Measurements from ENCODE around the gene XRCC1. TPM values are rescaled to one million over a fixed set of nuclear protein-coding genes. Genes with fewer than 3 reads are reported as not detected.

The XRCC1 gene
- total and polyA plus RNA-seq, 2 of the 8 experiments (the other 6 are each of a cell fraction or from before 2014, with no cell fraction given), result 42.5 to 44.4 TPM

DNA sequence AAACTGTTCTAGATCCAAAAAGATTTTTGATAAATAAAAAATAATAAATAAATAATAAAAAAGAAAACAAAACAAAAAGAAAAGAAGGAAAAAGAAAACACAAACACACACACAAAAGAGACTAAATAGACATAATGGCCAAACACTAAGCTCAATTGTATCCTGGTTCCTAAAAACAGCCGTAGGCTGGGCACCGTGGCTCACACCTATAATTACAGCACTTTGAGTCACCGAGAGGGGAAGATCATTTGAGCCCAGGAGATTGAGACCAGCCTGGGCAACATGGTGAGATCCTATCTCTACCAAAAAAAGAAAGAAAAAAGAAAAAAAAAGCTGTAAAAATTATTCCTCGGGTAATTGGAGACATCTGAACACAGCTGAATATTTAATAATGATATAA lies 57.3 kb downstream of the XRCC1 start:
- Histone ChIP-seq H4K8ac (ENCODE audit: extremely low read depth, insufficient read depth, low read length) (no peak overlapping the region), H3K27ac (ENCODE audit: low read depth, low read length) (no peak overlapping the region), H3K27me3 (replicated peaks in 1 of 4; ENCODE audit: control insufficient read depth in 3 of 4, extremely low read depth in 1 of 4, insufficient read depth in 3 of 4, low read length in 3 of 4) (no peaks in the 10 kb centered on the region), H2BK12ac (ENCODE audit: low read depth, low read length) (no peak overlapping the region), H3K9me3 (ENCODE audit: insufficient read depth in 2 of 2, low read depth in 1 of 2, low read length in 1 of 2) (no peaks in the 10 kb centered on the region), H3K23ac (ENCODE audit: insufficient read length) (no peak overlapping the region), H3K4me1 (replicated peaks in 1 of 4; ENCODE audit: control insufficient read depth in 3 of 4, insufficient read depth in 4 of 4, low read length in 3 of 4) (no peaks in the 10 kb centered on the region), H2BK120ac (replicated peaks; ENCODE audit: low read depth, low read length) (no peak overlapping the region), H2BK15ac (ENCODE audit: low read length) (no peak overlapping the region), H2AFZ (ENCODE audit: low read length) (no peak overlapping the region), H3K9ac (replicated peaks in 1 of 4; ENCODE audit: extremely low read depth in 1 of 4, low read depth in 3 of 4, low read length in 3 of 4) (no peak overlapping the region), H3K23me2 (ENCODE audit: low read depth, low read length) (no peaks in the 10 kb centered on the region), H3K79me1 (ENCODE audit: low read depth, low read length) (no peaks in the 10 kb centered on the region), H3K4me3 (ENCODE audit: extremely low read depth in 1 of 4, insufficient read depth in 2 of 4, low read depth in 3 of 4, low read length in 4 of 4) (no peak overlapping the region), H4K20me1 (replicated peaks in 1 of 2; ENCODE audit: control insufficient read depth in 1 of 2, insufficient read depth in 2 of 2, low read length in 2 of 2) (peaks cover 0 to 1% of the 10 kb centered on the region in 2 experiments), H4K5ac (ENCODE audit: insufficient read length, low read depth, low read length) (no peak overlapping the region), H3K79me2 (ENCODE audit: control insufficient read depth in 1 of 2, insufficient read depth in 2 of 2, low read length in 2 of 2) (no peaks in the 10 kb centered on the region), H2BK5ac (ENCODE audit: low read depth, low read length) (no peak overlapping the region), H3K36me3 (ENCODE audit: control insufficient read depth in 2 of 4, insufficient read depth in 4 of 4, low read length in 3 of 4) (no peaks in the 10 kb centered on the region), H2AK5ac (ENCODE audit: low read depth, low read length) (no peak overlapping the region), H3K4ac (replicated peaks; ENCODE audit: insufficient read length, low read depth, low read length) (no peak overlapping the region), H3K18ac (ENCODE audit: extremely low read depth, low read length) (no peak overlapping the region), H3K4me2 (ENCODE audit: insufficient read depth in 1 of 2, low read depth in 2 of 2, low read length in 2 of 2) (no peak overlapping the region), H4K91ac (replicated peaks; ENCODE audit: insufficient read length, low read length) (no peak overlapping the region), H2BK20ac (ENCODE audit: low read length) (no peak overlapping the region), H3K56ac (replicated peaks; ENCODE audit: insufficient read length, low read depth, low read length) (no peak overlapping the region), H3K14ac (ENCODE audit: insufficient read length) (no peak overlapping the region)
- ChIA-PET POLR2A (ENCODE audit: partially characterized antibody) (no interaction called here), CTCF (ENCODE audit: partially characterized antibody) (interaction anchor here (0.6 to 10.0 kb wide), 12 partner anchors 10 to 1687 kb away, joined by 3 to 192 read pairs (median 6); partner anchors contain the start of gene PHLDB3)
- no peak for DNase-seq (ENCODE audit: low read depth in 1 of 2, low spot score in 2 of 2)
- WGBS, 2 experiments (ENCODE audit: extremely low coverage in 1 of 2, insufficient coverage in 1 of 2, insufficient read length in 1 of 2, insufficient replicate concordance in 2 of 2, low coverage in 1 of 2, low lambda C conversion rate in 2 of 2, missing lambda C conversion rate in 1 of 2), result 75% methylated on average over 4 of the region's 4 CpGs; no CpG with 5 or more reads in 1 of the 2 experiments
- FAIRE-seq, result no peak
- TF ChIP-seq YY1 (IDR thresholded peaks at IDR 0.05; ENCODE audit: low read depth, low read length) (no peak), EP300 (IDR thresholded peaks at IDR 0.05; ENCODE audit: borderline replicate concordance in 1 of 2, low read depth in 2 of 2, low read length in 2 of 2) (no peak), FOSL1 (IDR thresholded peaks at IDR 0.05; ENCODE audit: insufficient read depth, low read depth, low read length) (no peak), TEAD4 (IDR thresholded peaks at IDR 0.05; ENCODE audit: low read depth, low read length) (no peak), HDAC6 (IDR thresholded peaks at IDR 0.05; ENCODE audit: low read depth, low read length) (no peak), EZH2 (IDR thresholded peaks at IDR 0.05; ENCODE audit: low read depth, low read length, severe bottlenecking) (no peak), USF2 (IDR thresholded peaks at IDR 0.05; ENCODE audit: low read length) (no peak), NANOG (IDR thresholded peaks at IDR 0.05; ENCODE audit: insufficient read depth, low read depth, low read length, poor library complexity, severe bottlenecking) (no peak), GTF2F1 (IDR thresholded peaks at IDR 0.05; ENCODE audit: borderline replicate concordance, low read depth, low read length) (no peak), SRF (IDR thresholded peaks at IDR 0.05; ENCODE audit: low read depth, low read length) (no peak), JUN (IDR thresholded peaks at IDR 0.05; ENCODE audit: low read depth, low read length) (no peak), CBX5 (IDR thresholded peaks at IDR 0.05; ENCODE audit: low read depth, low read length) (no peak), CHD1 (IDR thresholded peaks at IDR 0.05; ENCODE audit: low read depth, low read length) (no peak), CREB1 (IDR thresholded peaks at IDR 0.05) (no peak)
